SK-N-SH (cell line): ENCODE data around the gene CELF4.

Experiments used
- GABPA ChIP-seq: IDR thresholded peaks from 2 replicates; pipeline ENCODE4 v1.4.0; 2012; ENCODE audit warnings: low read depth, mild to moderate bottlenecking
- POLR2AphosphoS5 ChIP-seq: IDR thresholded peaks from 2 replicates; pipeline ENCODE4 v1.6.1; 2012; ENCODE audit warnings: low read depth, low read length
- RFX5 ChIP-seq: IDR thresholded peaks from 2 replicates; pipeline ENCODE4 v1.6.1; 2012; ENCODE audit warnings: mild to moderate bottlenecking, improper control_type of control experiment, low read length
- SMC3 ChIP-seq: IDR thresholded peaks from 2 replicates; pipeline ENCODE4 v1.6.1; 2012; ENCODE audit warnings: low read depth, low read length, improper control_type of control experiment
- TF ChIP-seq, protein P1 (sequence below): fragments of 200-600 bp; sonication (generic); IDR thresholded peaks from 2 replicates; pipeline ENCODE4 v1.6.1; 2017; ENCODE audit warnings: antibody characterized with exemption, mild to moderate bottlenecking, moderate library complexity
- TF ChIP-seq, protein P2 (sequence below): IDR thresholded peaks from 2 replicates; pipeline ENCODE4 v1.4.0; 2012; ENCODE audit warnings: low read depth
- TF ChIP-seq, protein P3 (sequence below): IDR thresholded peaks from 2 replicates; pipeline ENCODE4 v1.6.1; 2012; ENCODE audit warnings: mild to moderate bottlenecking, low read depth, low read length, moderate library complexity
- TF ChIP-seq, protein P4 (sequence below): IDR thresholded peaks from 2 replicates; pipeline ENCODE4; 2012

DNA sequence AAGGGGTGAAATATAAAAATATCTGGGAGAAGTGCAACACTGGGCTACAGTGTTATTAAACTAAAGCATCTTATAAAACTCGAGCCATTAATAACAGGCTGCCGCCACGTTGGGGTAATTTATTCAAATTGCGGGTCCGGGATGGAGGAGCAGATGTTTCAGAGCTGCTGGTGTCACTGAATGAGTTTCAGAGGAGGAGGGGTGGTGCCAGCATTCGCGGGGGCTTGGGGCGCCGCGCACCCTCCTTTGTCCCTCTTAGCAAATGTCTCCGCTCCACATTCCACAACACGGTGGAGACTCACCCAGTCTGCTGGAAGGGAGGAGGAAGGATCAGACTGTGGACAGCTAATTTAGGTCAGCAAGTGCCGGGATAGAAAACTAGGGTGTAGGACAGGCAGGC lies 260.5 kb downstream of the CELF4 start:
- TF ChIP-seq RFX5 (no peak), POLR2AphosphoS5 (no peak), GABPA (no peak), SMC3 (no peak)
- TF ChIP-seq, protein P1, sequence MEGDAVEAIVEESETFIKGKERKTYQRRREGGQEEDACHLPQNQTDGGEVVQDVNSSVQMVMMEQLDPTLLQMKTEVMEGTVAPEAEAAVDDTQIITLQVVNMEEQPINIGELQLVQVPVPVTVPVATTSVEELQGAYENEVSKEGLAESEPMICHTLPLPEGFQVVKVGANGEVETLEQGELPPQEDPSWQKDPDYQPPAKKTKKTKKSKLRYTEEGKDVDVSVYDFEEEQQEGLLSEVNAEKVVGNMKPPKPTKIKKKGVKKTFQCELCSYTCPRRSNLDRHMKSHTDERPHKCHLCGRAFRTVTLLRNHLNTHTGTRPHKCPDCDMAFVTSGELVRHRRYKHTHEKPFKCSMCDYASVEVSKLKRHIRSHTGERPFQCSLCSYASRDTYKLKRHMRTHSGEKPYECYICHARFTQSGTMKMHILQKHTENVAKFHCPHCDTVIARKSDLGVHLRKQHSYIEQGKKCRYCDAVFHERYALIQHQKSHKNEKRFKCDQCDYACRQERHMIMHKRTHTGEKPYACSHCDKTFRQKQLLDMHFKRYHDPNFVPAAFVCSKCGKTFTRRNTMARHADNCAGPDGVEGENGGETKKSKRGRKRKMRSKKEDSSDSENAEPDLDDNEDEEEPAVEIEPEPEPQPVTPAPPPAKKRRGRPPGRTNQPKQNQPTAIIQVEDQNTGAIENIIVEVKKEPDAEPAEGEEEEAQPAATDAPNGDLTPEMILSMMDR, result no peak
- TF ChIP-seq, protein P2, sequence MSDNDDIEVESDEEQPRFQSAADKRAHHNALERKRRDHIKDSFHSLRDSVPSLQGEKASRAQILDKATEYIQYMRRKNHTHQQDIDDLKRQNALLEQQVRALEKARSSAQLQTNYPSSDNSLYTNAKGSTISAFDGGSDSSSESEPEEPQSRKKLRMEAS, result no peak
- TF ChIP-seq, protein P3, sequence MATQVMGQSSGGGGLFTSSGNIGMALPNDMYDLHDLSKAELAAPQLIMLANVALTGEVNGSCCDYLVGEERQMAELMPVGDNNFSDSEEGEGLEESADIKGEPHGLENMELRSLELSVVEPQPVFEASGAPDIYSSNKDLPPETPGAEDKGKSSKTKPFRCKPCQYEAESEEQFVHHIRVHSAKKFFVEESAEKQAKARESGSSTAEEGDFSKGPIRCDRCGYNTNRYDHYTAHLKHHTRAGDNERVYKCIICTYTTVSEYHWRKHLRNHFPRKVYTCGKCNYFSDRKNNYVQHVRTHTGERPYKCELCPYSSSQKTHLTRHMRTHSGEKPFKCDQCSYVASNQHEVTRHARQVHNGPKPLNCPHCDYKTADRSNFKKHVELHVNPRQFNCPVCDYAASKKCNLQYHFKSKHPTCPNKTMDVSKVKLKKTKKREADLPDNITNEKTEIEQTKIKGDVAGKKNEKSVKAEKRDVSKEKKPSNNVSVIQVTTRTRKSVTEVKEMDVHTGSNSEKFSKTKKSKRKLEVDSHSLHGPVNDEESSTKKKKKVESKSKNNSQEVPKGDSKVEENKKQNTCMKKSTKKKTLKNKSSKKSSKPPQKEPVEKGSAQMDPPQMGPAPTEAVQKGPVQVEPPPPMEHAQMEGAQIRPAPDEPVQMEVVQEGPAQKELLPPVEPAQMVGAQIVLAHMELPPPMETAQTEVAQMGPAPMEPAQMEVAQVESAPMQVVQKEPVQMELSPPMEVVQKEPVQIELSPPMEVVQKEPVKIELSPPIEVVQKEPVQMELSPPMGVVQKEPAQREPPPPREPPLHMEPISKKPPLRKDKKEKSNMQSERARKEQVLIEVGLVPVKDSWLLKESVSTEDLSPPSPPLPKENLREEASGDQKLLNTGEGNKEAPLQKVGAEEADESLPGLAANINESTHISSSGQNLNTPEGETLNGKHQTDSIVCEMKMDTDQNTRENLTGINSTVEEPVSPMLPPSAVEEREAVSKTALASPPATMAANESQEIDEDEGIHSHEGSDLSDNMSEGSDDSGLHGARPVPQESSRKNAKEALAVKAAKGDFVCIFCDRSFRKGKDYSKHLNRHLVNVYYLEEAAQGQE, result no peak
- TF ChIP-seq, protein P4, sequence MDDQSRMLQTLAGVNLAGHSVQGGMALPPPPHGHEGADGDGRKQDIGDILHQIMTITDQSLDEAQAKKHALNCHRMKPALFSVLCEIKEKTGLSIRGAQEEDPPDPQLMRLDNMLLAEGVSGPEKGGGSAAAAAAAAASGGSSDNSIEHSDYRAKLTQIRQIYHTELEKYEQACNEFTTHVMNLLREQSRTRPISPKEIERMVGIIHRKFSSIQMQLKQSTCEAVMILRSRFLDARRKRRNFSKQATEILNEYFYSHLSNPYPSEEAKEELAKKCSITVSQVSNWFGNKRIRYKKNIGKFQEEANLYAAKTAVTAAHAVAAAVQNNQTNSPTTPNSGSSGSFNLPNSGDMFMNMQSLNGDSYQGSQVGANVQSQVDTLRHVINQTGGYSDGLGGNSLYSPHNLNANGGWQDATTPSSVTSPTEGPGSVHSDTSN, result no peak
